Thoracic aorta (tissue), 2 donors: ENCODE data around the gene NAPA. TPM values are rescaled to one million over a fixed set of nuclear protein-coding genes. Genes with fewer than 3 reads are reported as not detected.

ENCODE experiments used
- ATAC-seq: fragments of 150-250 bp; one replicate; pipeline ENCODE4 v1.8.0; 2017; ENCODE audit warnings: low read depth; ENCODE audit not compliant: insufficient number of reproducible peaks, low FRiP score
- DNase-seq: peaks from one replicate; pipeline ENCODE4 v3.0.0-alpha.2; 2020; ENCODE audit warnings: low spot score
- H3K27ac ChIP-seq, 2 donors: fragments of 200-600 bp; sonication (generic); 1 replicate in 1 of 2; 2 replicates in 1 of 2; pipeline ENCODE4 v1.5.1; 2016; ENCODE audit warnings: mild to moderate bottlenecking in 2 of 2, moderate library complexity in 2 of 2
- H3K27me3 ChIP-seq: fragments of 200-600 bp; sonication (generic); replicated peaks from 2 replicates; pipeline ENCODE4 v1.6.0; 2016; ENCODE audit warnings: mild to moderate bottlenecking; ENCODE audit not compliant: insufficient read depth
- H3K36me3 ChIP-seq: fragments of 200-600 bp; sonication (generic); one replicate; pipeline ENCODE4 v1.5.1; 2016
- H3K4me1 ChIP-seq, 2 donors: fragments of 200-600 bp; sonication (generic); 1 replicate in 1 of 2; 2 replicates in 1 of 2; pipeline versions ENCODE4 v1.5.1 to v1.6.0; 2016; ENCODE audit warnings: low read depth in 2 of 2, mild to moderate bottlenecking in 1 of 2; ENCODE audit not compliant: control insufficient read depth in 1 of 2
- H3K4me3 ChIP-seq: fragments of 200-600 bp; sonication (generic); 2 replicates; pipeline ENCODE4 v1.5.1; 2016; ENCODE audit warnings: mild to moderate bottlenecking
- H3K9me3 ChIP-seq: fragments of 200-600 bp; sonication (generic); 2 replicates; pipeline ENCODE4 v1.5.1; 2016
- total RNA-seq, 2 donors: library from RNA; depleted of rRNA; stranded (reverse); fragments of >200 nt; gene quantifications; one replicate each; pipeline versions ENCODE4 v1.1.0 to v1.2.3, GENCODE V29; 2016
- TF ChIP-seq, protein P1 (sequence below): fragments of 200-600 bp; sonication (generic); IDR thresholded peaks from one replicate; pipeline ENCODE4 v1.5.1; 2019; ENCODE audit warnings: antibody characterized with exemption

Gene NAPA
- total RNA-seq, 2 donors from 2014 or later = 107 to 147 TPM

DNA sequence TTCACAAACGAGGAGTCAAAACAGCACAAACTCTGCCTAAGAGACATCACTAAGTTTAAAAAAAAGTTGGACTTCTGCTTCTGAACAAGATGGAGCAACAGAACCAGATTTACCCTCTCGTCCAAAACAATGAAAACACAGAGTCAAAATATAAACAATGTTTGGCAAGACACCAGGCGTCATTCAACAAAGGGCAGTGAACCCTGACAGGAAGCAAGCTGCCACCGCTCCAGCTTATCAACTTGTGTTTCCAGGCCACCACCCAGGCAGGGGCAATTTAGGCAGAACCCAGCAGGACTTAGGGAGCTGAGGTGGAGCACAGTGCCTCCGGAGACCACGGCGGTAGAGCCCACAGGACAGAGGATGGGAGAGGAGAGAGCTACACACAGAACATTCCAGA lies 8.6 kb upstream of the NAPA start:
- ATAC-seq (no peak), DNase-seq (no peak)
- Histone ChIP-seq H3K27ac (no peak overlapping the region), H3K9me3 (no peaks in the 10 kb centered on the region), H3K36me3 (no peaks in the 10 kb centered on the region), H3K4me1 (no peaks in the 10 kb centered on the region), H3K27me3 (no peaks in the 10 kb centered on the region), H3K4me3 (no peak overlapping the region)
- TF ChIP-seq, protein P1, sequence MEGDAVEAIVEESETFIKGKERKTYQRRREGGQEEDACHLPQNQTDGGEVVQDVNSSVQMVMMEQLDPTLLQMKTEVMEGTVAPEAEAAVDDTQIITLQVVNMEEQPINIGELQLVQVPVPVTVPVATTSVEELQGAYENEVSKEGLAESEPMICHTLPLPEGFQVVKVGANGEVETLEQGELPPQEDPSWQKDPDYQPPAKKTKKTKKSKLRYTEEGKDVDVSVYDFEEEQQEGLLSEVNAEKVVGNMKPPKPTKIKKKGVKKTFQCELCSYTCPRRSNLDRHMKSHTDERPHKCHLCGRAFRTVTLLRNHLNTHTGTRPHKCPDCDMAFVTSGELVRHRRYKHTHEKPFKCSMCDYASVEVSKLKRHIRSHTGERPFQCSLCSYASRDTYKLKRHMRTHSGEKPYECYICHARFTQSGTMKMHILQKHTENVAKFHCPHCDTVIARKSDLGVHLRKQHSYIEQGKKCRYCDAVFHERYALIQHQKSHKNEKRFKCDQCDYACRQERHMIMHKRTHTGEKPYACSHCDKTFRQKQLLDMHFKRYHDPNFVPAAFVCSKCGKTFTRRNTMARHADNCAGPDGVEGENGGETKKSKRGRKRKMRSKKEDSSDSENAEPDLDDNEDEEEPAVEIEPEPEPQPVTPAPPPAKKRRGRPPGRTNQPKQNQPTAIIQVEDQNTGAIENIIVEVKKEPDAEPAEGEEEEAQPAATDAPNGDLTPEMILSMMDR = no peak

DNA sequence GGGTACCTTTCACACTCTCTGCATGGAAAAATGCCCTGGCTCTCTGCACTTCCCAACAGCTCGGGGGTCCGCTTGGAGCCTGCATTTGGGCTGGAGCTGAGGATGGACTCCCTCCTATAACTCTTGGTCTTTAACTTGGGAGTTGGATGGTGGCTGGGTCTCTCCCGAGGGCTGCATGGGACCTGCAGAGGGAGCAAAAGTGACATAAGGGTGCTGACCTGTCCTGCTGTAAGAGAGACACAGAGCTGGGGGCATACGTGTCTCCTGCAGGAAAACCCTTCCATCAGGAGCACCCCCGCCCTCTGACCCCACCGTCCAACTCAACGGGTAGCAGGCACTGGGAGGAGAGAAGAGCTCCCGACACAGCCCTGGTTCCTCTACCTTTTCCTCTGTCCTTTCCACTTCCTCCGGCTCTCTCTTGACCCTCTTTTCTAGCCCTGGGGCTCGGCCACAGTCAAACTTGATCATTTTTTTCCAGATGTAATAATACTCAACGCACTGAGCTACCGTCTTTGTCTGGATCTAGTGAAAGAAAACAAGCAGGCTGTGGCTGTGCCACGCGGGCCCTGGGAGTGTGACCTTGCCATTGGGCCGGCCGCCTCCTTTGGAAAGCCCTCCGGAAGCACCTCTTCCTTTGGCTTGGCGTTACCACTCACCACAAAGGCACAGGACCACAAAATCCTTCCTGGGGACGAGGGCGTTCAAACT lies 6.8 kb upstream of the NAPA start:
- Histone ChIP-seq H3K9me3 (no peaks in the 10 kb centered on the region), H3K27me3 (no peaks in the 10 kb centered on the region), H3K27ac (no peak overlapping the region), H3K36me3 (no peaks in the 10 kb centered on the region), H3K4me3 (no peak overlapping the region), H3K4me1 (no peaks in the 10 kb centered on the region)
- no peak for ATAC-seq
- DNase-seq = no peak
- TF ChIP-seq, protein P1 = no peak

DNA sequence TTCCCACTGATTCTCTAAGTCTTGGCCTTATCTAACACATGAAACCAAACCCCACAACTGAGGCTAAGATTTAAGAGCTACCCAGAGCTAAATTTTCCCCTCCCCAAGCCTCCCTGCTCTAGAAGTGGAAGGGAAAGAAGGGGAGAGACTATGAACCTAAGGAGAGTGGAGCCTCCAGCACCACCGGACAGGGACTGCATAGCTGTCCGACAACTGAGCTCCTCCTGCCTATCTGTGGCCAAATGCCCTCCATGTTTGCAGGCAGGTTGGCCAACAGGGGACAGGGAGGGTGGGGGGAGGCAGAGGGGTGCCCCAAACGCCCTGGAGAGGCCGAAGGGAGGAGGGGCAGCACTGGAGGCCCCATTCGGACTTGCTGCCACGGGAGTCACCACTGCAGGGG lies 6.0 kb upstream of the NAPA start:
- DNase-seq (no peak), ATAC-seq (no peak)
- Histone ChIP-seq H3K4me1 (peaks cover 0 to 2% of the 10 kb centered on the region in 2 donors), H3K9me3 (no peaks in the 10 kb centered on the region), H3K4me3 (no peak overlapping the region), H3K36me3 (no peaks in the 10 kb centered on the region), H3K27me3 (no peaks in the 10 kb centered on the region), H3K27ac (no peak overlapping the region)
- TF ChIP-seq, protein P1 = no peak

DNA sequence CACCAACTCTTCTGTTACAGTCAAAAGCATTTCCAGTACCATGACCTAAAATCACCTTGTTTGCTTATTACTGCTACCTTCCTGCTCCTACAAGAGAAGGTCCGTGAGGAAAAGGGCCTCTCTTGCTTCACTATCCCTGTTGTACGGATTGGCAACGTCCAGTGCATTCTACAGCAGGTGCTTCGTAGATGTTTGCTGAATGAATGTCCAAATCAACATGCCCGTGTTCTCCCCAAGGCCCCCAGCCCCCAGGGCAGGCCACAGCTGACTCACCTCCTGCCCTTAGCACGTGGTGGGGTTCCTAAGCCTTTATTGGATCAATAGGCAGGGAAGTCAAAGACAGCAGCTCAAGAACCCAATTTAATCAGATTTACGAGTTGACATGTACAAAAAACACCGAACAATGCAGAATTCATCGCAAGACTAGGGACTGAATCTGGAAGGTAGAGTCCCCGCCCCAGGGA lies 5.5 kb upstream of the NAPA start:
- DNase-seq = no peak
- no peak overlapping the region for H3K27ac ChIP-seq
- ATAC-seq = no peak
- no peaks in the 10 kb centered on the region for H3K36me3 ChIP-seq
- no peaks in the 10 kb centered on the region for H3K9me3 ChIP-seq
- TF ChIP-seq, protein P1 = no peak
- H3K4me1 ChIP-seq = peaks cover 0 to 6% of the 10 kb centered on the region in 2 donors
- no peak overlapping the region for H3K4me3 ChIP-seq
- no peaks in the 10 kb centered on the region for H3K27me3 ChIP-seq

DNA sequence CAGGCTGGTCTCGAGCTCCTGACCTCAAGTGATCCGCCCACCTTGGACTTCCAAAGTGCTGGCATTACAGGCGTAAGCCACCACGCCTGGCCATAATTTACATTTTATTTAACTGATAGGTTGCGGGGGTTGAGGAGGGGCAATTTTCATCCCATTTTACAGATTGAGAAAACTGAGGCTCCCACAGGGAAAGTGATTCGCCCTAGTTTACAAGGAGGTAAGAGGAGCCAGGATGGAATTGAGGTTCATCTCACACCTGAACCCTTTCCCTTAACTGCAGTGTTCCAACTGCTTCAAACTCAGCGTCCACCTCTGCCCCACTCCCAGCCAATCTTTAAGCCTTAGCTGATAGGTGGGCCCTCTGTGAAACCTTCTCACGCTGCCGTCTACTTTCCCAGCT lies 4.0 kb upstream of the NAPA start:
- TF ChIP-seq, protein P1 = no peak
- Histone ChIP-seq H3K36me3 (no peaks in the 10 kb centered on the region), H3K9me3 (no peaks in the 10 kb centered on the region), H3K27ac (no peak overlapping the region), H3K4me3 (no peak overlapping the region), H3K27me3 (no peaks in the 10 kb centered on the region), H3K4me1 (peaks cover 2 to 10% of the 10 kb centered on the region in 2 donors)
- ATAC-seq = no peak
- no peak for DNase-seq
